AG04450 (cell line): ENCODE measurements around the gene UPK2. TPM values are rescaled to one million over a fixed set of nuclear protein-coding genes. Genes with fewer than 3 reads are reported as not detected.

Source experiments
- CTCF ChIA-PET: fragments of 300-600, 350-600 bp; formaldehyde crosslinking; extraction: SDS; loops from one replicate; lab custom pipeline; 2022; ENCODE audit warnings: antibody characterized with exemption, inconsistent platforms; lab: Charles Lee
- POLR2A ChIA-PET: fragments of 350-600 bp; formaldehyde crosslinking; extraction: SDS; loops from one replicate; lab custom pipeline; 2021; ENCODE audit warnings: antibody characterized with exemption, inconsistent platforms; lab: Yijun Ruan, JAX
- DNase-seq: peaks from one replicate; pipeline ENCODE4 v3.0.0-alpha.2; 2011; ENCODE audit warnings: low read depth, low spot score
- H3K27ac ChIP-seq: one replicate; pipeline ENCODE4 v1.5.1; 2012; ENCODE audit warnings: low read depth, low read length, control low read depth
- H3K27me3 ChIP-seq: one replicate; pipeline ENCODE4 v1.6.0; 2012; ENCODE audit warnings: low read length; ENCODE audit not compliant: control insufficient read depth, insufficient read depth
- H3K4me3 ChIP-seq: 2 replicates; pipeline ENCODE4 v1.5.1; 2011; ENCODE audit warnings: mild to moderate bottlenecking, low read depth, low read length, control low read depth
- H3K9me3 ChIP-seq: 2 replicates; pipeline ENCODE4 v1.5.1; 2012; ENCODE audit warnings: low read length; ENCODE audit not compliant: control insufficient read depth, insufficient read depth
- CTCF ChIP-seq: IDR thresholded peaks from 2 replicates; pipeline ENCODE4 v1.5.1; 2011; ENCODE audit warnings: low read depth, low read length, control low read depth, inconsistent platforms
- polyA minus RNA-seq: library from RNA; depleted of rRNA, polyadenylated mRNA; stranded (reverse); fragments of >200 nt; gene quantifications from 2 replicates; pipeline ENCODE4 v1.2.3, GENCODE V29; 2011; rRNA and poly(A)+ RNA removed
- polyA plus RNA-seq: library from polyadenylated mRNA; depleted of rRNA; stranded (reverse); fragments of >200 nt; gene quantifications from 2 replicates; pipeline ENCODE4 v1.2.3, GENCODE V29; 2011; rRNA removed

Gene UPK2
- 0.20 TPM in 1 of 2 replicates, not detected in the other for polyA plus RNA-seq
- not detected in 2 replicates for polyA minus RNA-seq

- CTCF ChIA-PET = interaction anchor here (0.7 to 6.7 kb wide), 24 partner anchors 9 to 317 kb away, joined by 3 to 57 read pairs (median 4); partner anchors contain the start of gene DDX6
- peak; percentile 93 for TF ChIP-seq CTCF
- H3K4me3 ChIP-seq = no peak within 1 kb of the TSS
- no peak within 1 kb of the TSS for H3K27ac ChIP-seq
- POLR2A ChIA-PET = no interaction called here
- peak; percentile 53 for DNase-seq
- H3K27me3 ChIP-seq = peaks cover 39% of the 10 kb centered on the region
- no peaks in the 10 kb centered on the region for H3K9me3 ChIP-seq
These were observed at the start of gene UPK2 for GRCh38 chr11:118956094-118956846. TSS of gene UPK2 (plus strand) at chr11:118956298. CDS start at chr11:118956351, 53 bp downstream.

GRCh38 chr11:118907051-118908042 lies 48.8 kb upstream of the UPK2 start:
- H3K27ac ChIP-seq = peak overlapping the region; percentile 31
- H3K4me3 ChIP-seq = peak overlapping the region; percentile 10; the same call in 1 of the 2 replicates
- ChIA-PET CTCF (interaction anchor here (0.6 to 6.4 kb wide), 9 partner anchors 12 to 50 kb away, joined by 3 to 76 read pairs (median 4); partner anchors contain the start of gene BCL9L), POLR2A (interaction anchor here (3.7 kb wide), 1 partner anchor 22 kb away, joined by 59 read pairs; no protein-coding TSS in a partner anchor)
- DNase-seq = no peak
- H3K9me3 ChIP-seq = no peaks in the 10 kb centered on the region; the same call in 1 of the 2 replicates
- peak; percentile 88 for TF ChIP-seq CTCF
- H3K27me3 ChIP-seq = no peaks in the 10 kb centered on the region

GRCh38 chr11:118908264-118908663 lies 47.8 kb upstream of the UPK2 start:
- no peak for TF ChIP-seq CTCF
- no peak for DNase-seq
- POLR2A ChIA-PET = interaction anchor here (3.7 to 5.1 kb wide), 2 partner anchors 18 to 21 kb away, joined by 59 to 81 read pairs; partner anchors contain the start of gene BCL9L
- no peaks in the 10 kb centered on the region; the same call in 1 of the 2 replicates for H3K9me3 ChIP-seq
- H3K4me3 ChIP-seq = no peak overlapping the region
- H3K27me3 ChIP-seq = no peaks in the 10 kb centered on the region
- H3K27ac ChIP-seq = peak overlapping the region; percentile 11
- CTCF ChIA-PET = interaction anchor here (0.5 to 6.4 kb wide), 6 partner anchors 16 to 123 kb away, joined by 3 to 76 read pairs (median 3); partner anchors contain the start of gene BCL9L

DNA sequence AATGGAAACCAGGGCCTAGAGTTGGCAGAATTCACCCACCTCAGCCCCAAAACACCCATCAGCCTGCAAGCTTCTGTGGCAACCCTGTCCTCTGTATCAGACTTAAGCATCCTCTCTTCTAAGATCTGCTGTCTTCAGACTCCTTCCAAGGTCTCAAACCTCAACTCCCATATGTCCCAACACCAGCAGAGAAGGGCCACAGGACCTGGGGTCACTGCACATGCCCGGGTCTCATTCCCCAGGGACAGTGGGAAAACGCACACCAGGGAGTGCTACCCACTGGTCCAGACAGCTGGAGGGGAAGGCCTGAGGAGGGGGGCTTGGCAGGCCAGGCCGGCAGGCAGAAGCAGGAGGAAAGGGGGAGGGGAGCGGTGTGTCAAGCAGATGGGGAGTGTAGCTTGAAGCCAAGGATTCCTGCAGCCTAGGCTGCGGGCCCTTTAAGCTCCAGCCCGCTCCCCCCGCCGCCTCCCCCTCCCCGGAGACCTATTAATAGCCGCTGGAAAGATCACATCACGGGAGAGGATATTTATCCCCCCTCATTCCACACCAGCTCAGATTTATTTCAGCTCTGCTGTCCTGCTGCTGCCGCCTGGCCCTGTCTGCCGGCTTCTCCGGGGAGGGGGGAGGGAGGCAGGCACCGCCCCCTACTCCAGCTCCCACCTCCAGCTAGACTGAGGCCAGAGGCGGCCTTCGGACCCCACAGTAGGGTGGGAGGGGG lies 47.0 kb upstream of the UPK2 start:
- Histone ChIP-seq H3K9me3 (no peaks in the 10 kb centered on the region; the same call in 1 of the 2 replicates), H3K27ac (peak overlapping the region; percentile 97), H3K27me3 (no peaks in the 10 kb centered on the region), H3K4me3 (peak overlapping the region; percentile 60)
- peak; percentile 83 for DNase-seq
- ChIA-PET CTCF (interaction anchor here (0.6 to 6.4 kb wide), 6 partner anchors 15 to 109 kb away, joined by 3 to 76 read pairs (median 5); partner anchors contain the start of gene BCL9L), POLR2A (interaction anchor here (0.6 to 5.1 kb wide), 14 partner anchors 15 to 400 kb away, joined by 3 to 81 read pairs (median 5); partner anchors contain the start of genes ARCN1, BCL9L, CENATAC and DDX6)
- no peak for TF ChIP-seq CTCF
